ENCODE data around the gene LRRC46. TPM values are rescaled to one million over a fixed set of nuclear protein-coding genes. Genes with fewer than 3 reads are reported as not detected.

The LRRC46 gene
- total and polyA plus RNA-seq, 2 of the 13 experiments (the other 11 are each of a cell fraction or from before 2014, with no cell fraction given), result 0.09 TPM

DNA sequence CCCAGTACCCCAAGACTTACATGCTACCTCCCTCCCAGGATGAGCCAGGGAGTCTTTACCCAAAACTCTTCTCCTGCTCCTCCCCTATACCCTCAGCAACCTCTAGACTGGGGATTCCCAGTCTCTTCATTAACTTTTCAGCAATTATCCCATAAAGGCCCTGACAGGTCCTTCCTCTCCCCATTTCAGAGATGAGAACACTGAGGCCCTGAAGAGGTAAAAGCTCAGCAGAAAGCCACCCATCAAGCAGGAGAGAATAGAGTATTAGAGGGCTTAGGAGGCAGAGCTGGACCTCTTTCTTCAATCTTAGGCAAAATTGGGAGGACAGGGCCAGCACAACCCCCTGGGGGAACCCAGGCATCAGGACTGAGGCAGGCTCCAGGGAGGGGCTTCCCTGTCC, 25.4 kb downstream of the LRRC46 start:
- H3K9me3 ChIP-seq (ENCODE audit: low read length), result no peaks in the 10 kb centered on the region
- no TSS peak for BruUV-seq (replicated peaks)
- H2AFZ ChIP-seq (ENCODE audit: low read length), result no peak overlapping the region
- no peaks in the 10 kb centered on the region for H3K79me2 ChIP-seq (ENCODE audit: insufficient read depth, low read length)
- no peaks in the 10 kb centered on the region for H3K36me3 ChIP-seq (replicated peaks in 1 of 2; ENCODE audit: control insufficient read depth in 1 of 2, insufficient read depth in 2 of 2, low read length in 2 of 2)
- peak; percentile 76 for TF ChIP-seq ZNF629 (CRISPR knock-in tag; conservative IDR thresholded peaks at IDR 0.05)
- TF ChIP-seq ZNF550 (CRISPR knock-in tag; IDR thresholded peaks at IDR 0.05; ENCODE audit: borderline replicate concordance), result no peak
- no peak overlapping the region for H3K4me3 ChIP-seq (replicated peaks in 1 of 3; ENCODE audit: insufficient read depth in 1 of 3, low read depth in 2 of 3, low read length in 3 of 3)
- intact Hi-C loops (cut with micrococcal nuclease; ENCODE audit: unreplicated experiment) (no loop called here), in situ Hi-C loops (cut with HindIII; ENCODE audit: extremely low pct_ligation_motif_present, low pct_unique_long_range_greater_than_20kb) (no loop called here)
- peaks cover 10 to 65% of the 10 kb centered on the region in 2 experiments; a peak in 4 of 5 replicates for H3K27me3 ChIP-seq (ENCODE audit: control insufficient read depth in 1 of 2, insufficient read depth in 2 of 2, low read length in 2 of 2)
- no peak overlapping the region for H3K4me2 ChIP-seq (ENCODE audit: low read depth, low read length)
- ChIA-PET POLR2A (interaction anchor here (2.1 kb wide), 1 partner anchor 39 kb away, joined by 8 read pairs; the partner anchor contains the start of gene SP2), CTCF (ENCODE audit: low intra/inter-chr PET ratio, low total read pairs) (no interaction called here)
- no peak for ATAC-seq
- no peaks in the 10 kb centered on the region for H4K20me1 ChIP-seq (ENCODE audit: insufficient read depth, low read length)
- H3K27ac ChIP-seq (ENCODE audit: extremely low read length, insufficient read depth, low read length), result no peak overlapping the region
- no peak overlapping the region for H3K9ac ChIP-seq (ENCODE audit: insufficient read depth, low read depth, low read length)
- H3K4me1 ChIP-seq (ENCODE audit: insufficient read depth, low read length), result peaks cover 1% of the 10 kb centered on the region; the same call in 1 of the 2 replicates
- FAIRE-seq, result no peak
- no peak for DNase-seq (ENCODE audit: low spot score)

DNA sequence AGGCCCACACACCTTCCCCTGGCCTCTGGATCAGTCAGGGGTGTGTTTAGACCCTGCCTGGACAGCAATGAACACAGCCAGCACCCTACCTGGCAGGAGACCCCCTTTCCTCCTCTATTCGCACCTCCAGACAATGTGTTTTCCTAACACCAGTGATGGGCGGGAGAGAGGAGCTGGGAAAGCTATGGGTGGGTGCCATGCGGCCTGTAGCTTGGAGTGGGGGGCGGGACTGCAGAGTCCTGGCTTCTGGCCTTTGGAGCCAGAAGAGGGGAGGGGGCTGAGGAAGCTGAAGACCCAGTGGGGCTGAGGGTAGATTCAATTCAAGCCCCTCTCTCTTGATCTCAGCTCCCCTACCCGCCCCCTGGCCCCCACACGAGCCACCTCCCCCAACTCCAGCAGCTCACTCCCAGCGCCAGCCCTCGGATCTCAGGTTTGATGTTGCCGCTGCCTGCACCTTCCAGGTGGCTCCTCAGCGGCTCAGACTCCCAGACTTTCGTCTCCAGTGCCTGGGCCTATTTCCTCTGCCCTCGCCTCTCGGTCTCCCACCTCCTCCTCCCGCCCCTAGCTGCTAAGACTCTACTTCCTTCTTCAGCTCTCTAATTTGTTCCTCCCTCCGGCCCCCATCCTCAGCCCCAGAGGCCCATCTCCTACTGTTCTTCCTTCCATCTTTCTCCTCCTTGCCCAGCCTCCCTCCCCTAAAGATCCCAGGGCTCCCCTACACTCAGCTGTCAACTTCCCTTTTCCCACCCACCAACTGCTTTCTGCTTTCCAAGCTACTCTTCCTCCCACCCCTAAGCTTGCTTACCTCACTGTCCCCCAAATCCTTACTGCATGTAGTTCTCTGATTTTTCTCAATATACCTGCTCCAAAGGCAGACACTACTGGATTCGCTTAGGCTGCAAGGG, 26.3 kb downstream of the LRRC46 start:
- Histone ChIP-seq H3K9ac (ENCODE audit: insufficient read depth, low read depth, low read length) (no peak overlapping the region), H4K20me1 (ENCODE audit: insufficient read depth, low read length) (no peaks in the 10 kb centered on the region), H3K9me3 (ENCODE audit: low read length) (no peaks in the 10 kb centered on the region), H3K27me3 (ENCODE audit: control insufficient read depth in 1 of 2, insufficient read depth in 2 of 2, low read length in 2 of 2) (peaks cover 10 to 55% of the 10 kb centered on the region in 2 experiments; a peak in 4 of 5 replicates), H3K79me2 (ENCODE audit: insufficient read depth, low read length) (no peaks in the 10 kb centered on the region), H3K36me3 (replicated peaks in 1 of 2; ENCODE audit: control insufficient read depth in 1 of 2, insufficient read depth in 2 of 2, low read length in 2 of 2) (no peaks in the 10 kb centered on the region), H3K27ac (ENCODE audit: extremely low read length, insufficient read depth, low read length) (no peak overlapping the region), H3K4me2 (ENCODE audit: low read depth, low read length) (no peak overlapping the region), H2AFZ (ENCODE audit: low read length) (no peak overlapping the region), H3K4me3 (replicated peaks in 1 of 3; ENCODE audit: insufficient read depth in 1 of 3, low read depth in 2 of 3, low read length in 3 of 3) (no peak overlapping the region), H3K4me1 (ENCODE audit: insufficient read depth, low read length) (peaks cover 11% of the 10 kb centered on the region)
- POLR2A ChIA-PET, result no interaction called here
- FAIRE-seq, result no peak
- DNase-seq (ENCODE audit: low spot score), result no peak
- no peak for TF ChIP-seq NCOA1 (CRISPR knock-in tag; IDR thresholded peaks at IDR 0.05)
- no peak for TF ChIP-seq GTF3A (CRISPR knock-in tag; conservative IDR thresholded peaks at IDR 0.05)
- TF ChIP-seq, protein P1, sequence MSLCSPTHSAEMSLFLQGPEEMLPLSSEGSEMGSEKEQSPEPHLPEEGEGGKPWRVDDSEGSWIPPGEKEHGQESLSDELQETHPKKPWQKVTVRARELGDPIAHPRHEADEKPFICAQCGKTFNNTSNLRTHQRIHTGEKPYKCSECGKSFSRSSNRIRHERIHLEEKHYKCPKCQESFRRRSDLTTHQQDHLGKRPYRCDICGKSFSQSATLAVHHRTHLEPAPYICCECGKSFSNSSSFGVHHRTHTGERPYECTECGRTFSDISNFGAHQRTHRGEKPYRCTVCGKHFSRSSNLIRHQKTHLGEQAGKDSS (CRISPR knock-in tag; IDR thresholded peaks at IDR 0.05; ENCODE audit: borderline replicate concordance, low read depth), result no peak
- no peak for TF ChIP-seq STAG1 (CRISPR knock-in tag; IDR thresholded peaks at IDR 0.05)
- no peak for TF ChIP-seq MED8 (CRISPR knock-in tag; IDR thresholded peaks at IDR 0.05; ENCODE audit: insufficient replicate concordance)
- TF ChIP-seq, protein P2, sequence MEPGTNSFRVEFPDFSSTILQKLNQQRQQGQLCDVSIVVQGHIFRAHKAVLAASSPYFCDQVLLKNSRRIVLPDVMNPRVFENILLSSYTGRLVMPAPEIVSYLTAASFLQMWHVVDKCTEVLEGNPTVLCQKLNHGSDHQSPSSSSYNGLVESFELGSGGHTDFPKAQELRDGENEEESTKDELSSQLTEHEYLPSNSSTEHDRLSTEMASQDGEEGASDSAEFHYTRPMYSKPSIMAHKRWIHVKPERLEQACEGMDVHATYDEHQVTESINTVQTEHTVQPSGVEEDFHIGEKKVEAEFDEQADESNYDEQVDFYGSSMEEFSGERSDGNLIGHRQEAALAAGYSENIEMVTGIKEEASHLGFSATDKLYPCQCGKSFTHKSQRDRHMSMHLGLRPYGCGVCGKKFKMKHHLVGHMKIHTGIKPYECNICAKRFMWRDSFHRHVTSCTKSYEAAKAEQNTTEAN (CRISPR knock-in tag; conservative IDR thresholded peaks at IDR 0.05), result no peak
- TF ChIP-seq ATAD3A (CRISPR knock-in tag; IDR thresholded peaks at IDR 0.05), result no peak
- TF ChIP-seq ATRX (CRISPR knock-in tag; IDR thresholded peaks at IDR 0.05; ENCODE audit: borderline replicate concordance), result no peak
- ATAC-seq, result no peak
- intact Hi-C loops (cut with micrococcal nuclease; ENCODE audit: unreplicated experiment) (no loop called here), in situ Hi-C loops (cut with HindIII; ENCODE audit: extremely low pct_ligation_motif_present, low pct_unique_long_range_greater_than_20kb) (no loop called here)
- CTCF ChIA-PET (ENCODE audit: low intra/inter-chr PET ratio, low total read pairs), result no interaction called here
- no TSS peak for BruUV-seq (replicated peaks)
- 39% methylated on average over 15 of the region's 16 CpGs for WGBS (ENCODE audit: low lambda C conversion rate)

Measured in HepG2 (cell line).